Activated naive CD4-positive, alpha-beta T cell treated with anti-CD3 and anti-CD28 coated beads, Interleukin-2, amount 50 U/mL, for 72 hours (primary cell): Measurements from ENCODE around the gene THEM5. TPM values are rescaled to one million over a fixed set of nuclear protein-coding genes. Genes with fewer than 3 reads are reported as not detected.

Experiments
- ATAC-seq, 2 donors: fragments of 150-1000 bp; cut with Tn5 transposase; 2 replicates each; pipeline ENCODE4 v1.10.0; 2021; ENCODE audit warnings: mild to moderate bottlenecking in 2 of 2, moderate library complexity in 2 of 2
- DNase-seq, 2 donors: peaks; one replicate each; pipeline ENCODE4 v3.0.0; 2021 to 2022; ENCODE audit warnings: low spot score in 2 of 2
- H3K27ac Mint-ChIP-seq, 2 donors: one replicate each; pipeline ENCODE4 v1.8.0; 2022; ENCODE audit warnings: mild to moderate bottlenecking in 2 of 2, mixed read lengths in 2 of 2
- H3K36me3 Mint-ChIP-seq, 2 donors: one replicate each; pipeline ENCODE4 v1.8.0; 2022; ENCODE audit warnings: mixed read lengths in 2 of 2
- H3K9me3 Mint-ChIP-seq, 2 donors: one replicate each; pipeline ENCODE4 v1.8.0; 2022; ENCODE audit warnings: mixed read lengths in 2 of 2
- total RNA-seq, 2 donors: library from RNA; stranded (reverse); gene quantifications; one replicate each; pipeline ENCODE4 v1.2.3, GENCODE V29; 2022

THEM5 gene
- total RNA-seq, 2 donors from 2014 or later = not detected

DNA sequence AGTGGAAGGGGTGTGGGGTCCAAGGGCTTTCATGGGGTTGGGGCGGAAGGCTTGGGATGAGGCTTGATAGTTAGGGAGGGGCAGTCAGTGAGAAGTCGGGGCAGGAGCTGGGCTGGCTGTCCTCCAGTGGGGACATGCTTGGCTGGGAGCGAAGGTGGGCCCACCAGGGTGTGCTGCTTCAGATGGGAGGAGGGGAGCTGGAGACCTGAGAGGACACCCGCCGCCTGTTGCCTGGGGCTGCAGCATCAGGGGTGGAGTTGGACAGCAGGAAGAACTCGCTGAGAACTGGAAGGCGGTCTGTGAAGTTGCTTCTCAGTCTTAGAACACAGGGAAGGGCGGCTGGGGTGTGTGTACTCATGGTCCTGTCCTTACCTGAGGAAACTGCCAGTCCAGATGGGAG is 1.6 kb downstream of the THEM5 start:
- DNase-seq (no peak), ATAC-seq (no peak)
- peaks cover 8 to 19% of the 10 kb centered on the region in 2 donors for H3K36me3 Mint-ChIP-seq
- H3K27ac Mint-ChIP-seq = peak overlapping the region in 1 of 2 donors; percentile 27
- no peaks in the 10 kb centered on the region for H3K9me3 Mint-ChIP-seq

DNA sequence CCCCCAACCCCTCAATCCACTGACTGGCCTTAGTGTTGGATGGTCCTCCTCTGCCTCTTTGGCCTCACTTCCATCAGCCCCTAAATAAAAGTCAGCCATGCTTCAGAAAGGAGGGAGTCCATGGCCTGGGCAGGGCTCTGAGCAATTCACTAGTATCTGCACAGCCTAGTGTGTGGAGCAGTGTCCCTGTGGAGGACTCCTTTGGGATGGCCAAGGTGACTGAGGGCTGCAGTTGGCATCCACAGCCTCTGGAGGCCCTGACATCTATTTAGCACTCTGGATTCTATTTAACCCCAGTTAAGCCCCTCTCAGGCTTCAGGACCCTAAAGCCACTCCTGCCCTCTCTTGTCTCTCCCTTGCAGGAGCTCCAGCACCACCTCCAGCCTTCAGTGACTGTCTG is 3.6 kb downstream of the THEM5 start:
- peaks cover 13 to 19% of the 10 kb centered on the region in 2 donors for H3K36me3 Mint-ChIP-seq
- no peaks in the 10 kb centered on the region for H3K9me3 Mint-ChIP-seq
- H3K27ac Mint-ChIP-seq = peak overlapping the region in 1 of 2 donors; percentile 75

DNA sequence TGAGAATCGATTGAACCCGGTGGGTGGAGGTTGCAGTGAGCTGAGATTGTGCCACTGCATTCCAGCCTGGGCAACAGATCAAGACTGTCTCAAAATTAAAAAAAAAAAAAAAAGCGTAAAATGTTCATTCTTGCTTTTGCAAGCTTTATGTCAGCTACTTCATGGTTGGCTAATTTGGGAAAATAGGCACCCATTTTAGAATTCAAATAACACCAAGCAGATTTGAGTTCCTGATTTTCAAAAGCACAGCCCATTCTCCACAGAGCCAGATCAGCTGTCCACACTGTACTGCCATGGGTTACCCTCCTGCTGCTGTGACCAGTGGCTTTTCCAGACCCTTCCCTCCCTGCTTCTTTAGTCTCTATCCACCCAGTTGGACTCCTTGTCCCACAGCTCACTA is 4.4 kb downstream of the THEM5 start:
- DNase-seq (no peak), ATAC-seq (no peak)
- peaks cover 19 to 27% of the 10 kb centered on the region in 2 donors for H3K36me3 Mint-ChIP-seq
- H3K27ac Mint-ChIP-seq = peak overlapping the region in 1 of 2 donors; percentile 37
- no peaks in the 10 kb centered on the region for H3K9me3 Mint-ChIP-seq

More for the DNA sequence above, 3.6 kb downstream of the THEM5 start:
- DNase-seq (no peak), ATAC-seq (no peak)

DNA sequence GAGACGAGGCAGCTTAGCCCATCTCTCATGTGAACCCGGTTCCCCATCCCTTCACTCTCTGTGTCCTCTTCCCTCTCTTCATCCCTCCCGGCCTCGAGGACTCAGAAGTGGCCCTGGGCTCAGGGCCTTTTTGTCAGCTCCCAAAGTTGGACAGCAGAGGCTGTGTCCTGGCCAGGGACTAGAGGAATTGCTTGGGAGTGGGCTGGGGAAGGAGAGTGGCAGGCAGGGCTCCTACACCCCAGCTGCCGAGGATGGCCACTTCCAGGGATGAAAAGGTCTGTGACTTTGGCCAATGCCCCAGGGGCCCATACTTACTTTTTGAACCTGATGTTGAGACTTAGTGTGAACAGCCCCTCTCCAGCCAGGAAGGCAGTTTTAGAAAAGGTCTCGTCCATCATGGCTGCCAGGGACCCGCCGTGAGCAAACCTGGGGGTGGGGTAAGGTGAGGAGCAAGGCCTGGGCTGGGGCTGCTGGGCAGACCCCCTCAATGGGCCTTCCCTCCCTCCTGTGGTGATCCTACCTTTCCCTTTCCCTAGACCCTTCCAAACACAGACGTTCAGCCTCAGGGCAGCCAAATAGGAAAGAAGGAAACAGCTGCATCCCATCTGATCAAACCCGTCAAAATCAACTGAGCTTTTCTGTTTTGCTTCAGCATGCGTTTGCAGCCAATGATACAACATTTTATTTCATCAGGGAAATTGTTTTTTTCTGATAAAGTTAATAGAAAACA is 5.5 kb downstream of the THEM5 start:
- peaks cover 19 to 29% of the 10 kb centered on the region in 2 donors for H3K36me3 Mint-ChIP-seq
- H3K27ac Mint-ChIP-seq = peak overlapping the region in 1 of 2 donors; percentile 37
- DNase-seq (no peak), ATAC-seq (peak in 1 of 2 donors; percentile 29)
- H3K9me3 Mint-ChIP-seq = no peaks in the 10 kb centered on the region

GRCh38 chr1:151846686-151847237 is 6.8 kb downstream of the THEM5 start:
- Mint-ChIP-seq H3K27ac (peak overlapping the region; percentile 19 to 56), H3K9me3 (no peaks in the 10 kb centered on the region), H3K36me3 (peaks cover 19 to 32% of the 10 kb centered on the region in 2 donors)
- ATAC-seq (no peak), DNase-seq (no peak)

- peaks cover 20 to 39% of the 10 kb centered on the region in 2 donors for H3K36me3 Mint-ChIP-seq
- peak overlapping the region; percentile 19 to 56 for H3K27ac Mint-ChIP-seq
- no peak for DNase-seq
- H3K9me3 Mint-ChIP-seq = no peaks in the 10 kb centered on the region
- ATAC-seq = peak; percentile 63 to 66
Measured at GRCh38 chr1:151846062-151846568, 7.4 kb downstream of the THEM5 start.

DNA sequence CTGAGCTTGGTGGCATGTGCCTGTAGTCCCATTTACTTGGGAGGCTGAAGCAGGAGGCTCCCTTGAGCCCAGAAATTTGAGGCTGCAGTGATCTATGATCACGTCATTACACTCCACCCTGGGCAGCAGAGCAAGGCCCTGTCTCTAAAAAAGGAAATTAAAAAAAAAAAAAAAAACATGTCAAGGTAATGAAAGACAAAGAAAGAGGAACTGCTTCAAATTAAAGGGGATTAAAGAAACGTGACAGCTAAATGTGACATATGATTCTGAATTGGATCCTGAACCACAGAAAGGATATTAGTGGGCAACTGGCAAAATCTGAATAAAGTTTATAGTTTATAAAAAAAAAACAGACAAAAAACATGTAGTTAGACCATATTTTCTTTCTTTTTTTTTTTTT is 10.1 kb downstream of the THEM5 start:
- ATAC-seq = no peak
- no peak for DNase-seq
- H3K9me3 Mint-ChIP-seq = no peaks in the 10 kb centered on the region
- H3K27ac Mint-ChIP-seq = no peak overlapping the region
- H3K36me3 Mint-ChIP-seq = peaks cover 28 to 38% of the 10 kb centered on the region in 2 donors

- Mint-ChIP-seq H3K9me3 (no peaks in the 10 kb centered on the region), H3K27ac (no peak overlapping the region), H3K36me3 (peaks cover 32 to 43% of the 10 kb centered on the region in 2 donors)
- DNase-seq = no peak
- ATAC-seq = no peak
Measured at GRCh38 chr1:151841141-151841540, 12.4 kb downstream of the THEM5 start.

GRCh38 chr1:151840421-151840820 is 13.1 kb downstream of the THEM5 start:
- Mint-ChIP-seq H3K27ac (peak overlapping the region; percentile 25 to 85), H3K9me3 (no peaks in the 10 kb centered on the region), H3K36me3 (peaks cover 32 to 43% of the 10 kb centered on the region in 2 donors)
- ATAC-seq (no peak), DNase-seq (no peak)

GRCh38 chr1:151839457-151840403 is 13.8 kb downstream of the THEM5 start, which contains the start of gene C2CD4D:
Gene C2CD4D, minus strand, starts transcription at chr1:151839820. Its CDS starts 831 bp downstream, at chr1:151838989.
- peak; percentile 63 to 78 for ATAC-seq
- peak; percentile 72 to 78 for DNase-seq
- Mint-ChIP-seq H3K27ac (peak within 1 kb of the TSS; percentile 84 to 85), H3K36me3 (peaks cover 27 to 42% of the 10 kb centered on the region in 2 donors), H3K9me3 (no peaks in the 10 kb centered on the region)

DNA sequence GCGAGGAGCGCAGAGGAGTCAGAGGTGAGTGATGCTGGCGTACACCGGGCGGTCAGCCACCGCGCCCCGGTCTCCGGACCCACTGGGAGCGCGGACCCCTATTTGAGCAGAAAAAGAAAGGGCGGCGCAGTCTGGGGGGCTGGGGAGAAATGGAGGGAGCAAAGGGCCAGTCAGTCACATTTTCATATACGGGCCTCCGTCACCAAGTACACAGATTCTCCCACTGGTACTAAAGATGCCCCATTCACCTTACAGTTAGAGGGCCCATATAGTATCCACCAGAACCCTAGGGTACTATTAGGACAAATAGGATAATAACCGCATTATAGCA is 14.5 kb downstream of the THEM5 start:
- ATAC-seq (no peak), DNase-seq (no peak)
- Mint-ChIP-seq H3K9me3 (no peaks in the 10 kb centered on the region), H3K27ac (peak overlapping the region; percentile 84 to 85), H3K36me3 (peaks cover 22 to 35% of the 10 kb centered on the region in 2 donors)

DNA sequence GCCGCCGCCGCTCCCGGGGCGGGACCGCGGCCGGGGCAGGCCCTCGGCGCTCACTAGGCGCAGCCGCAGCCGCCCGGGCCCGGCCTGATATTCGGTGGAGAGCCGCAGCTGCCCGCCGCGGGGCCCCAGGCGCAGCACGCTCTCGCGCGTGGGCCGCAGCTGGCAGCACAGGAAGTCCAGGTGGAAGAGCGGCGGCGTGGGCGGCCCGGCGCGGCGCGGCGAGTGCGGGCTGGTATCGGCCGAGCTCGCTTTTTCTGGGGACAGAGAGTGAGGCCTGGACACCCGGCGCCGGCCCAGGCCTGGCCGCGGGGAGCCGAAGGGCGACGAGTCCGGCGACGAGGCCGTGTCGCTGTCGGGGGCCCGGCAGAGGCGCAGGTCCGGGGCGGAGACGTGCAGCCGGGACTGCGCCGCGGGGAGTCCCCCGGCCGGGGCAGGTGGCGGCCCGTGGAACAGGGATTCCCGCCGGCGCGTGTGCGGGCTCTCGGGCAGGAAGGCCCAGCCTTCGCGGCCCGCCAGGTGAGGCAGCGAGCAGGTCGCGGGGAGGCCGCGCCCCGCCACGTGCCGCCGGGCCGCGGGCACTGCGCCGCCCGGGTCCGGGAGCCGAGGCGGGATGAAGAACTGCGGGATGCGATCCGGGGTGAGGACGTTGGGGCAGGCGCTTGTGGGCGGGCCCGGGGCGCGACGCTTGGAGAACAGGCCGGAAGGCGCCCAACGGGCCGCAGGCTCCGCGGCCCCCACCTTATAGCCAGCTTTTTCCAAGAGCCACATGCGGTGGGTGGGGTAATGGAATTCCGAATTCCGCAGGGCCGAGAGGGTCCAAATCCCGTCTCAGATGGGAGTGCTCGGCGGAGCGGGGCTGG is 15.1 kb downstream of the THEM5 start:
- ATAC-seq (peak; percentile 21 to 35), DNase-seq (peak in 1 of 2 donors; percentile 76)
- peak overlapping the region; percentile 84 to 85 for H3K27ac Mint-ChIP-seq
- H3K9me3 Mint-ChIP-seq = no peaks in the 10 kb centered on the region
- H3K36me3 Mint-ChIP-seq = peaks cover 22 to 34% of the 10 kb centered on the region in 2 donors

DNA sequence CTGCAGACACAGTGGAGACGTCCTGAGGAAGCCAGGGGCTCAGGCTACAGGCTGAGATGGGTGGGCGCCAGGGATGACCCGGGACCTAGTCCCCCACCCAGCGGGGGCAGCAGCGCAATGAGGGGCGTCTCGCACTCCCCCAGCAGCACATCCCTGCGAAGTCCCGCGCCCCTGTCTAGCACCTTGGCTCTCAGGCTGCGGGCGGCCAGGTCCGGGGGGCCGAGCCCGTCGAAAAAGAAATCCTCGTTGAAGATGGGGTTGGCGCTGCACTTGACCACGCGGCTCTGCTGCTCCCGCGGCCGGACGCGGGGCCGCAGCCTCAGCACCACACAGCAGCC is 15.7 kb downstream of the THEM5 start:
- H3K9me3 Mint-ChIP-seq = no peaks in the 10 kb centered on the region
- no peak for DNase-seq
- ATAC-seq = no peak
- peak overlapping the region; percentile 85 to 89 for H3K27ac Mint-ChIP-seq
- H3K36me3 Mint-ChIP-seq = peaks cover 22 to 34% of the 10 kb centered on the region in 2 donors

- H3K27ac Mint-ChIP-seq = peak overlapping the region; percentile 85 to 89
- no peaks in the 10 kb centered on the region for H3K9me3 Mint-ChIP-seq
- ATAC-seq = peak; percentile 56 to 60
- no peak for DNase-seq
- H3K36me3 Mint-ChIP-seq = peaks cover 22 to 34% of the 10 kb centered on the region in 2 donors
Measured at GRCh38 chr1:151837197-151837596, 16.3 kb downstream of the THEM5 start.

GRCh38 chr1:151835596-151835995 is 17.9 kb downstream of the THEM5 start:
- DNase-seq (no peak), ATAC-seq (no peak)
- Mint-ChIP-seq H3K36me3 (peaks cover 16 to 19% of the 10 kb centered on the region in 2 donors), H3K9me3 (no peaks in the 10 kb centered on the region), H3K27ac (no peak overlapping the region)

- H3K27ac Mint-ChIP-seq = no peak overlapping the region
- no peak for DNase-seq
- peaks cover 4 to 6% of the 10 kb centered on the region in 2 donors for H3K36me3 Mint-ChIP-seq
- peak in 1 of 2 donors; percentile 11 for ATAC-seq
- H3K9me3 Mint-ChIP-seq = no peaks in the 10 kb centered on the region
Measured at GRCh38 chr1:151834239-151834638, 19.3 kb downstream of the THEM5 start.
